DMS53 (cell line): Measurements from ENCODE around the gene TCOF1.

Experiments used
- DNase-seq: peaks from one replicate; lab custom pipeline; 2025; lab: John Stamatoyannopoulos, UW

TCOF1 gene

DNA sequence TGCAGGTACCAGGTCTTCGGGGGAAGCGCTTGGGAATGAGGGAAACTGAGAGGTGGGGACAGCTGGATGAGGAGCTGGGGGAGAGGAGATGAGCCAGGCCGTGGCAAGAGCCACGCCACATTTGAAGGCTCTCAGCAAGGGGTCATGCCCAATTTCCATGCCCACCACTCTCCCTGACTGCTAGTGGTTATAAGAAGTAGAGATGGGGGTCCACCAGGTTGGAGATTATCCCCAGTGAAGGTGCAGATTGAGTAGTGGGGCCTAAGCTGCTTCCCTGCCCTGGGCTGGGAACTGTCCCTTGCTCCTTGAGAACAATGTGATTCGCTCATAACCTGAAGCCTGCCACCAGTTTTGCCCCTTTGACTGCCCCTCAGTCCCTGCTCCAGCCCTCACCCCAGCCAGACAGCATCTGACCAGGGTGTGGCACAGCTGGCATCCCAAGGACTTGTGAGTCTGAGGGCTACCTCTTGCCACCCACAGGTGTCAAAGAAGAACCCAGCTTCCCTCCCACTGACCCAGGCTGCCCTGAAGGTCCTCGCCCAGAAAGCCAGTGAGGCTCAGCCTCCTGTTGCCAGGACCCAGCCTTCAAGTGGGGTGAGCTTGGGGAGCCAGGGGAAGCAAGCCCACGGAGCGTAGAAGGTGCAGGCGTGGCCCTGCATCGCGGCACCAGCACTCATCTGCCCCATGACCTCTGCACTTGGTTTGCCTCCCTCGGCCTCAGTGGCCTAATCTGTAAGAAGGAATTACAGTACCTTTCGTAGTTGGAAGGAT, 33.8 kb downstream of the TCOF1 start:
- DNase-seq = no peak

DNA sequence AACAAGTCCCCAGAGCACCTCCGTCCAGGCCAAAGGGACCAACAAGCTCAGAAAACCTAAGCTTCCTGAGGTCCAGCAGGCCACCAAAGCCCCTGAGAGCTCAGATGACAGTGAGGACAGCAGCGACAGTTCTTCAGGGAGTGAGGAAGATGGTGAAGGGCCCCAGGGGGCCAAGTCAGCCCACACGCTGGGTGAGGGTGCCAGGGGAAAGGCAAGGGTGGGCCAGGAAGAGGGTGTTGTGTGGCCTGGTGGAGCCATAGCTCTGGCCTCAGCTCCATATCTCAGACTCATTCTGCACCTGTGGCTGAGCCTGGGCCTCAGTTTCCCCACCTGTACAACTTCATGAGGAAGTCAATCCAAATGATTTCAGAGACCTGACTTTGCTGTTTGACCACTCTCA, 34.5 kb downstream of the TCOF1 start:
- DNase-seq = no peak

DNA sequence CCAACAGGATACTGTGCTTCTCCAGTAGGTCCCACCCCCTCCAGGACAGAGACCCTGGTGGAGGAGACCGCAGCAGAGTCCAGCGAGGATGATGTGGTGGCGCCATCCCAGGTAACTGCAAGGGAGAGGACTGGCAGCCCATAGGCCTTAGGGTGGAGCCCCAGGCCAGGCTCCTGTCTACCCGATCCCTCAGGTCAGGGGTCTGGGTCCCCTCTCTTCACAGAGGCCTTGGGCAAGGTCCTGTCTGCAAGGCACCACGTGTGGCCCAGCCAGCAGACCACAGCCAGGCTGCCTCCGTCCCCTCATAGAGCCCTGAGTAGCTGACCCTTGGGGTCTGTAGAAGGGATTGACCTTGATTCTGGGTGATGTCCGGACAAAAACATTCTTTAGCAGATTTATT, 35.2 kb downstream of the TCOF1 start:
- no peak for DNase-seq

DNA sequence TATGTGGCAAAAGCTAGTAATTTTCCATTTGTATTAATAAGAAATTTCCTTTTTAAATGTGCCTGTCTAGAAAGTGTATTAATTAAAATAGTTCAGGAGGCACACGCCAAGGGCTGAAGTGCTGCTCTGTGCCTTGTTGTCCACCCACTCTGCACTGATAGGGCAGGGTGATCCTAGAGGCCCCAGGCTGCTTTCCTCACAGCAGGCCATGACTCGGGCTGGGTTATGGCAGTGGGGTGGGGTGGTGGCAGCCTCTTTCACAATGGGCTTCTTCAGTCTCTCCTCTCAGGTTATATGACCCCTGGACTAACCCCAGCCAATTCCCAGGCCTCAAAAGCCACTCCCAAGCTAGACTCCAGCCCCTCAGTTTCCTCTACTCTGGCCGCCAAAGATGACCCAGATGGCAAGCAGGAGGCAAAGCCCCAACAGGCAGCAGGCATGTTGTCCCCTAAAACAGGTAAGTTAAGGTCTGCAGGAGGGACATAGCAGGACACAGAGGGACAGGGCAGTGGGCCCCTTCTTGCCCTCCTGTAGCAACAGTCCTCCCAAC, 35.7 kb downstream of the TCOF1 start:
- no peak for DNase-seq

DNA sequence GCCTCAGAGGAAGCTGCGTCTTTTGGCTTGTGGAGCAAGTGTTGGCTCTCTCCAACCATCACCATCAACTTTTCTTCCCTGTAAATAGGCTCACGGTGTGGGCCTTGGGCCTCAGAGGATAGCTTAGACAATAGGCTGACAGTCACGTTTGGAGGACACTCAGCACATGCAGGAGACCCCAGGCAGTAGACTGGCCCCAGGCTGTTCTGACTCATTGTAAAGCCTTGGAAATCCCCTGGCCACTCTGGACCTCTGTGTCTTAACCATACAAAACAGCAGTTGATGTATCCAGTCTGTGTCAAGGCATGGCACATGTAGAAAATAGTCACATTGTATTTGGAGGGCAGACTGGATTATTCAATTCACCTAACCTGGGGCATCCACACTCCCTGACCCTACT, 36.6 kb downstream of the TCOF1 start:
- DNase-seq = no peak

DNA sequence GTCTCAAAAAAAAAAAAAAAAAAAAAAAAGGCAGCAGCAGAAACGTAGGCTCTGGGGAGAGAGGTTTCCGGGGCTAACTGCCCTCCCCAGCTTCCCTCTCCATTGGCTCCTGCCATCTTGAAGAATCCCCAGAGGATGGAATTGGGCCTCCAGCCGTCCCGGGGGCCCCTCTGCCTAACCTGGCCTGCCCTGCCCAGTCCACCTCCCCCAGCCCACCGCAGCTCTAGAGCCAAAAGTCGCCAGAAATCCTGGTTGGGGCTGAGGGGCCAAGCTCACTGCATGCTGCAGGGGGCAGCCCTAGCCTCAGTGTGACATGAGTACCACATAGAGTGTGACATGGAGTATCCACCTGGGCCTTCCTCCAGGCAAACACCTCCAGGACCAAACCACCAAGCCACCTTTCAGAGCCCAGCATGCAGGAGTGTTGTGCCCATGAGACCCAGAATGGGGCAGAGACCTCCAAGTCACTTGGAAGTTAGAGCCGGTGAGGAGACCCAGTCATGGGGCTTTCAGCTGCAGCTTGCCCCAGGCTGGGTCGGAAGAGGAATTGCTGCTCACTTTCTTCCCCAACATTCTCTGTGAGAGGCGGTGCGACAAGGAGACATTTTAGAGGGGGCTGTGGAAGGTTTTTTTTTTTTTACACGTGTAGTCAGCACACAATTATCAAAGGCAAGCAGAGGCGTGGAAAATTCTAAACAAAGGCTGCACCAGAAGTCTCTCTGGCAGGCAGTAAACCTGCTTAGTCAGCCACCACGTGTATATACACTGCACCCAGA, 37.6 kb downstream of the TCOF1 start:
- no peak for DNase-seq

DNA sequence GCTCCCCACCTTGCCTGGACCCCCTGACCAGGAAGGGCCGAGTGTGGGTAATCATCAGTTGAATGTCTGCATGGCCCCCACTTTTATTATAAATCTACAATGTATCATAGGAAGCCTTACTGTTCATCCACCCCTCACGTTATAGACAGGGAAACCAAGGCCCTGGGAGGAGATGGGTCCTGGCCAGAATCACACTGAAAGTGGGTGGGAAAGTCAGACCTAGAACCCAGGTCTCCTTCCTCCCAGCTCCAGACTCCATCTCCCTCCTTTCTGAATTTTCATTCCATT, 38.1 kb downstream of the TCOF1 start:
- no peak for DNase-seq

DNA sequence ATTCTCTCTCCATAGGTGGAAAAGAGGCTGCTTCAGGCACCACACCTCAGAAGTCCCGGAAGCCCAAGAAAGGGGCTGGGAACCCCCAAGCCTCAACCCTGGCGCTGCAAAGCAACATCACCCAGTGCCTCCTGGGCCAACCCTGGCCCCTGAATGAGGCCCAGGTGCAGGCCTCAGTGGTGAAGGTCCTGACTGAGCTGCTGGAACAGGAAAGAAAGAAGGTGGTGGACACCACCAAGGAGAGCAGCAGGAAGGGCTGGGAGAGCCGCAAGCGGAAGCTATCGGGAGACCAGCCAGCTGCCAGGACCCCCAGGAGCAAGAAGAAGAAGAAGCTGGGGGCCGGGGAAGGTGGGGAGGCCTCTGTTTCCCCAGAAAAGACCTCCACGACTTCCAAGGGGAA, 38.8 kb downstream of the TCOF1 start:
- DNase-seq = no peak

DNA sequence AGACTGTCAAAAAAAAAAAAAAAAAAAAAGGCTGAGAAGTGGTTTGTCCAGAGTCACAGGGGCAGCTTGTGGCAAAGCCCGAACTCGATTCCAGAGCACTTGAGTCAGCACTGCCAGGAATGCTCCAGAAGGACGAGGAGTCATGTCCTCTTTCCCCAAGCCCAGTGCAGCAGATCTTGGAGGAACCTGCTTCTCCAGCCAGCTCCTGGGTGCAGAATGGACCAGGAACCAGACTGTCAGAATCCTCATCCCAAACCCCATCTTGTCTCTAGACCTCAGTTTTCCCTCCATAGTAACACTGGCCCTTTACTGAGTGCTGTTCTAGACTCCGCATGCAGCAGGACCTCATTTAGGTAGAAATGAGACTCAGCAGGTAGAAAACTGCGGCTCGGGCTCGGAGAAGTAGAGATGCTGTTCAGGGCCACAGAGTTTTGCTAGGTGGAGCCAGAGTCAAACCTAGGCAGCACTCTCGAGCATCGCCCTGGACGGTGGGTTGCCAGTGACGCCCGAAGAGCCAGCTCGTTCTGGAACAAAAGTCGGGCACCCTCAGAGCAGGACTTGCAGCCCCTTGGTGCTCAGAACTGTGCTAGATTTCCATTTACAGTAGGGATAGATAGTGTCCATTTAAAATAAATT, 39.8 kb downstream of the TCOF1 start:
- no peak for DNase-seq

DNA sequence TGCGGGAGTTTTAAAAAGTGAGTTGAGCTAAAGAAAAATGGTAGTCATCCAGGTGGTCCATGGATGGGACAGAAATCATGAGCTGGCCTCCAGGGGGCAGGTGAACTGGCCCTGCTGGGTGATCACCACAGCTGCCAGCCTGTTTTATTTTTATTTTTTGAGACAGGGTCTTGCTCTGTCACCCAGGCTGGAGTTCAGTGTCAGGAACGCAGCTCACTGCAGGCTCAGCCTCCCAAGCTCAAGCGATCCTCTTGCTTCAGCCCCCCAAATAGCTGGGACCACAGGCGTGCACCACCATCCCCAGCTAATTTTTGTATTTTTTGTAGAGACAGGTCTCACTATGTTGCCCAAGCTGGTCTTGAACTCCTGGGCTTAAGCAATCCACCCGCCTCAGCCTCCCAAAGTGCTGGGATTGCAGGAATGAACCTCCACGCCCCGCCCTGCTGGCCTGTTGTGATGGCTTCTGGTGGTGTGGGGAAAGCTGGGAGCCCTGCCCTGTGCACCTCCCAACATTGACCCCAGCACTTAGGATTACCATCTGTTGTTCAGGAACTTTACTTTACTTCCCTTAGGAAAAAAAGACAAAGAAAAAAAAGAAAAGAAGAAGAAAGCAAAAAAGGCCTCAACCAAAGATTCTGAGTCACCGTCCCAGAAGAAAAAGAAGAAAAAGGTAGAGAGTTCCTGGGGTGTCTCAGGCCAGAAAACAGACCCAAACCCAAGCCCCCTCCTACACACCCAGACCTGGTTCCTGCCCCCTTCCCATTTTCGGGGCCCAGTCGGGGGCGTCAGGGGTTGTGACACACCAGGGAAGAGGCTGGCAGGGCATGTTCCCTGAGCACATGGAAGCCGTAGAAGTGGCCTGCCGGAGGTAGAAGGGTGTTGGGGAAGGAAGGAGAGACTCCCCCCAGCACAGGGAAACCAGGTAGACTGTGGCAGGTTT, 40.6 kb downstream of the TCOF1 start:
- no peak for DNase-seq

DNA sequence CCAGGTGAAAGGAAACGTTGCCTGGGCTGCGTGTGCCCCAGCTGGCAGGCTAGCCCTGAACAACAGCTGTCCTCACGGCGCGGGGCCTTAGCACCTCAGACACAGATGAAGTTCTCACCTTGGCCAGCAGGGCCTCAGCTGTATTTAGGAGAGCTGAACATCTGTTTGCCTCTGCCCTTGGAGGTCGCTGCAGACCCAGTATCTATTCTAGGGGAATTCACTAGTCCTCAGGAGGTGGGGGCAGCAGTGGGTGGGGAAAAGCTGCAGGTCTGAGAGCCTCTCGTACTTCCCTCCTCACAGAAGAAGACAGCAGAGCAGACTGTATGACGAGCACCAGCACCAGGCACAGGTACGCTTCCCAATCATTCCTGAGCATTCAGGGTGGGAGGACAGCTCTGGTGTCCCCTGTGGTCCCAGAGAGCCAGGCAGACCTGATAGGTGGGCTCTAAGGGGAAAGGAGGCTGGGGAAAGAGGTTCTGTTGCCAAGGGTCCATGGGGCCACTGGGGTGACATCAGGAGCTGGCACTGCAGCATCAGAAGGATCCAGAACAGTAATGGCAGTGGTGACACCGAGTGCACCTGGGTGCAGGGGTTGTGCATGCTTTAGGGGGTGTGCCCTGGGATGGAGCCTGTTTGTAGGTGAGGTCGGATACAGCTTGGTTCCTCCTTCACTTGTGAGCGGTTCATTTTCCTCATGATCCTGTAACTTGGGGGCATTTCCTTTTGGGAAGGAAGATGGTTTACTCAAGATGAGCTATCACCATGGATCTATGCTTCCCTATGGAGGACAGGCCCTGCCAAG, 41.4 kb downstream of the TCOF1 start:
- peak; percentile 42 for DNase-seq

DNA sequence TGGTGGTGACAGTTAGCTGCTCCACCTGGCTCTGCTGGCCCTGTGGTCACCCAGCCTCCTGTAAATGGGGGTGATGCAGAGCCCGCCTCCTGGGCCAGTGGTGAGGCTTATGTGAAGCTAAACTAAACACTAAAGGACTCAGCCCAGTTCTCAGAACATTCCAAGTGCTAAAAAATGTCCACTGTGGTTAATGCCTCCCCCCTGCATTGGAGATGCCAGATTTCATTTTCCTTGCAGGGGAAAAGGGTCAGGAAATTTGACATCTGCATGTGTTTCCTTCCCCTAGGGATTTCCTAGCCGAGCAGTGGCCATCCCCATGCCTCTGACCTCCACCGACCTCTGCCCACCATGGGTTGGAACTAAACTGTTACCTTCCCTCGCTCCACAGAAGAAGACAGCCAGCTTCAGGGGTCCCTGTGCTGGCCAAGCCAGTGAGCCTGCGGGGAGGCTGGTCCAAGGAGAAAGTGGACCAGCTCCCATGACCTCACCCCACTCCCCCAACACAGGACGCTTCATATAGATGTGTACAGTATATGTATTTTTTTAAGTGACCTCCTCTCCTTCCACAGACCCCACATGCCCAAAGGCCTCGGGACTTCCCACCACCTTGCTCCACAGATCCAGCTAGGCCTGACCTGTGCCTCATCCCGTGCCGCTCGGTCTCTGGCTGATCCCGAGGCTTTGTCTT, 42.2 kb downstream of the TCOF1 start:
- no peak for DNase-seq

DNA sequence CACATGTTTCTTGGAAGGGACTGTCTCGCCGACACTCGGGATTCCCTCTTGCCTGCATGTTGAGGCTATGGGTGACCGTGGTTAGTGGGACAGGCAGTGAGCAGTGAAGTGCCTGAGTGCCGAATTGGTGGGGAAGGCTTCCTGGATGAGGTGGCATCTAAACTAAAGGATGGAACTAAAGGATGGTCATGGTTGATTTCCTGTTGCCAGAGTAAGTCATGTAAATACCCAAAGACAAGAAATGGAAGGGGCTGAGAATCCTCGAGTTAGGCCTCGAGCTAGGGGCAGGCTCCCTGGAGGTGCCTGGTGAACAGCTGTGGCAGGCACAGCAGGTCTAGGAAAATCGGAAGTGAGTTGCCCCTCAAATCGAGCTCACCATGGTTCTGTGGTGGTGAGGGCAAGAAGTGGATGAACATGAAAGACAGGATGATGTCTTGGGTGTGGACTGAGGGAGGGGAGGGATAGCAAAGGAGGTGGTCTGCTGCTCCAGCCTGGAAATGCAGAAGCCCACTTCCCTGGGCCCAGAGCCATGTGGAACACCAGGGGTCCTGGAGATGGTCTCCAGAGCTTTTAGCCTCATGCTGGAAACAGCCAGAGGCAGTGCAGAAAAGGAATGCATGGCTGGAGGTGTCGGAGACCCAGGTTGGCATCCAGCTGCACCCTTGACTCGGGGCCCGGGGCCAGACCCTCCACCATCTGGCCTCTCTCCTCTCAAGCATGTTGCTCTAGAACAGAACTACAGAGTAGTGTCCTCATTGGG, 43.0 kb downstream of the TCOF1 start:
- DNase-seq = no peak

DNA sequence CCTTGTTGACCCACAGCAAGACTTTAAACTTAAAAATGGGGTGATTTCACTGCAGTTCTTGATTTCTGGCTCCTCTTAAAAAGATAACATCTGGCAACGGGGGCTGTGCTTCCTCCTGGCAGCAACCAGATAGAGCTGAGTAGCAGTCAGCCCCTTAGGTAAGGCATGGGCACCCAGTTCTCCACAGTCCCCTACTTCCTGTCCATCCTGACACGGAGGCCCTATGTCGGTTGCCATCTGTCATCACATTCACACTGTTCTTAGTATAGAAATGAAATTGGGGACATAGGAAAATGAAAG, 43.5 kb downstream of the TCOF1 start:
- no peak for DNase-seq

DNA sequence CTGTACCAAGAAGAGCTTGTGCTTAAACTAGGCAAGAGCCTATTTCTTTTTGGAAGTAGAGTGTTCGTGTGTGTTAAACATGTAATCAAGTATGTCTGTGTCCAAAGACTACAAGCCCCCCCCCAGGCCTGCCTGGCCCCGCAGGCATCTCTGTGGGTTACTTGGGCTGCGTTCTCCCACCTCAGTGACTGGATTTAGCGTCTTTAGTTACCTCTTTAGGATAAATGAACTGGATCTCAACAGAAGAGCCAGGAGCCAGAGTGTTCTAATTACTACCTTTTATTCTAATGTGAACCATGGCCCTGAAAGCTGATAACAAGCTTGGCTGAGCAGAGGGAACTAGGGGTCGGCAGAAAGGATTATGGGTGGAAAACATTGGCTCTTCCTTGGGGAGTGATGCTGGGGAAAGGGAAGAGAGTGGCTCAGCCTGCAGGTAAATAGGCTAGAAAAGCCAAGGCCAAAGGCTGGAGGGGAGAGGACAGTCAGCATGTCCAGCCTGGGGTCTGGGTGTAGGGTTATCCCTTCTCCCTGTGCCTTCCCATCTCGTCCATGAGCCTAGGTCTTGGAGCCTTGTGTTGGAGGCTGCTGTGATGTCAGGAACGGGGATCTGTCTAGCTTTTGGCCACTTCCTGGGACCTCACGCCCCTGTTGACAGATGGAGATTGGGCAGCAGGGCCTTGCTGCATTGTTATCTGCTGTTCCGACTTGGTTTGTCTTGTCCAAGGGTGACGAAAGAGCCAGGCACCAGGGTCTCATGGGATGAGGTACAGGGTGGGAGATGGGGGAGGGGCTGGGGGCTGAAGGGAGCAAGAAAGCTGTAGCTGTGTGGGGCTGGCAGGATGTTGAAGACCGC, 44.1 kb downstream of the TCOF1 start:
- no peak for DNase-seq

DNA sequence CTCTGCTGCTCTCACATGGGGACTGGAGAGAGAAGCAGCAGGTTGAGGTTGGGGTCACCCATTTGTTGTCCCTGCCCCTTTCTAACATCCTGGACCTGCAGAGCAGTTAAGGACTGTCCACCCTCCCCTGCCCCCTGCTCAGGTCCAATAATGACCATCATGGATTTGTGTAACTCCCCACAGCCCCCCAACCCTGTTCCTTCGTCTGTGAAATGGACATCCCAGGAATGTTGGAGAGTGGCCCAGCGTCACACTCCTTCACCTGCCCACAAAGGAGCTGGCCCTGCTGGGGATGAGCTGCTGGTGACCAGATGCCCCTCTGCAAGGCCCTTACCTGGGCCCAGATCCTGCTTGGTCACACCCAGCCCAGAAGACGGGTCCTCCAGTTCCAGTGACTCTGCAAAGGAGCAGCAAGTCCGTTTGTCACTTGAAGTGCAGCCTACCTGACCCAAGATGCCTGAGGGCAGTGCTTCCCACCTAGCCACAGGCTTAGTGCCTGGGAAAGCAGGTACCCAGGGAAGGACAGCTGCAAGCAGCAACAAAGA, 44.8 kb downstream of the TCOF1 start:
- no peak for DNase-seq

DNA sequence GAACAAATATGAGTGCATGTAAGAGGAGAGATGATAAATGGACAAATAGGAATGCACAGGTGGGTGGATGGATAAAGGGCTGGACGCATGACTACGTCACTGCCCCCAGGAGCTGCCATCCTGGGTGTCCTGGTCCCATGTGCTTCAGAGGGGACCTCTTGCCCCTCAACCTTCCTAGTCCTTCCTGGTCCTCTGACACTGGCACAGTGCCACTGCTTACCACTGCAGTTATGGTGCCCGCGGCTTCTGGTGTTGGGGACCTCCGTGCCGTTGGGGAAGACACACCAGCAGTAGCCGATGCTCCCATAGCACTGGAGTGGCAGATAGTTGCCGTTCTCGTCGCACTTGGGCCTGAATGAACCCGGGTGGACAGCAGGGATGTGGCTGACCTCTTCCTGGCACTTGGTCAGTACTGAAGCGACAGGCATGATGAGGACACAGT, 45.4 kb downstream of the TCOF1 start:
- no peak for DNase-seq

DNA sequence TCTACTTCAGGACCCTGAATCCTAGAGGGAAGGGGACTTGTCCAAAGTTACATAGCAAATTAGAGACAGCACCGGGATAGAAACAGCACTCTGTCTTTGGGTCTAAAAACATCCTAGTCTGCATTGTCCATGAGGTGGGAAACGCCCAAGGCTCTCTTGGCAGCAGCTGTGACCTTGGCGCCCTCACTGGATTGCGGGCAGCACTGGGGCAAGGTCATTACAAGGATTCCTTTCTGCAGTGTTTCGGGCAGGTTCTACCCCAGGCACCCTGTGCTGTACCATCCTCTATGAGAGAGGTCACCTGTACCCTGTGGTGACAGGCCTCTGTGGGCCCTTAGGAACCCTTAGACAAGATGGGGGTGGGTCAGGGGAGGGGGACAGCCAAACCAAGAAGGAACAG, 46.6 kb downstream of the TCOF1 start:
- no peak for DNase-seq

DNA sequence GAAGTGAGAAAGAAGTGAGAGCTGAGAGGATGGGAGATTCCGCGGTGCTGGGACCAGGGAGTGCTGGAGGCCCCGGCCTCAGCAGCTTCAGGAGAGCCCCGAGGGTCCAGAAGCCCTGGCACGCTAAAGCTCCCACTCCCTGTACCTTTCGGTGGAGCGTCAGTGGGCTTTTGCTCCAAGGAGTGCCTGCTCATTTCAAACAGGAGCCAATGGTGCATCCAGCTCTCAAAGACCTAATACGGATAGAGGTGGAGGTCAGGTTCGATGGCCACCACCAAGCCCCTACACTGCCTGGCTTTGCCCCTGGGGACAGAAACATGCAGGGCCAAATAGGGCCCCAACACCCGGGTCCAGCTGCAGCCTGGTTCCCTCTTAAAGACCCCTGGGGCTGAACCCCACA, 47.0 kb downstream of the TCOF1 start:
- DNase-seq = no peak
